ENCODE data around the gene ZSWIM6. TPM values are rescaled to one million over a fixed set of nuclear protein-coding genes. Genes with fewer than 3 reads are reported as not detected.

ZSWIM6 gene
- total and polyA plus RNA-seq, 12 donors = 2.1 to 10.3 (median 6.7) TPM

GRCh38 chr5:61397937-61398336, 65.9 kb downstream of the ZSWIM6 start:
- Histone ChIP-seq H3K36me3 (no peaks in the 10 kb centered on the region), H3K27ac (no peak overlapping the region), H3K4me3 (no peak overlapping the region), H3K9me3 (no peaks in the 10 kb centered on the region), H3K27me3 (no peaks in the 10 kb centered on the region), H3K4me1 (peaks cover 0 to 49% (median 19%) of the 10 kb centered on the region in 9 donors)
- intact Hi-C loops (cut with DNase I) = loop anchor here in 2 of 10 donors (5.0 to 10.0 kb wide), 2 partner anchors 51 to 53 kb away; no protein-coding TSS in a partner anchor
- ATAC-seq (no peak), DNase-seq (no peak)
- WGBS, 2 donors = 95 to 98% methylated on average over 2 of the region's 2 CpGs
- no peak for TF ChIP-seq CTCF (IDR thresholded peaks at IDR 0.05)

GRCh38 chr5:61398440-61398839, 66.4 kb downstream of the ZSWIM6 start:
- H3K9me3 ChIP-seq = no peaks in the 10 kb centered on the region
- no peak overlapping the region for H3K4me3 ChIP-seq
- peaks cover 0 to 54% (median 24%) of the 10 kb centered on the region in 9 donors for H3K4me1 ChIP-seq
- no peak overlapping the region for H3K27ac ChIP-seq
- DNase-seq = no peak
- intact Hi-C loops (cut with DNase I) = loop anchor here in 2 of 10 donors (5.0 to 10.0 kb wide), 2 partner anchors 51 to 54 kb away; no protein-coding TSS in a partner anchor
- H3K36me3 ChIP-seq = no peaks in the 10 kb centered on the region
- WGBS, 2 donors = 77 to 78% methylated on average over 4 of the region's 4 CpGs
- no peaks in the 10 kb centered on the region for H3K27me3 ChIP-seq
- no peak for TF ChIP-seq CTCF (IDR thresholded peaks at IDR 0.05)
- ATAC-seq = no peak

- H3K27me3 ChIP-seq = no peaks in the 10 kb centered on the region
- no peak for DNase-seq
- no peak for TF ChIP-seq CTCF (IDR thresholded peaks at IDR 0.05)
- no peak for ATAC-seq
- no peaks in the 10 kb centered on the region for H3K9me3 ChIP-seq
- 91% methylated on average over 5 of the region's 5 CpGs for WGBS, 2 donors
- H3K27ac ChIP-seq = no peak overlapping the region
- H3K4me1 ChIP-seq = peaks cover 0 to 51% (median 24%) of the 10 kb centered on the region in 9 donors
- no peak overlapping the region for H3K4me3 ChIP-seq
- intact Hi-C loops (cut with DNase I) = loop anchor here in 7 of 10 donors (5.0 to 10.0 kb wide), 7 partner anchors 52 to 255 kb away; partner anchors contain the start of genes SMIM15 (in 1 of the 7) and ZSWIM6 (in 1 of the 7)
- H3K36me3 ChIP-seq = no peaks in the 10 kb centered on the region
Measured at GRCh38 chr5:61399679-61400078, 67.6 kb downstream of the ZSWIM6 start.

GRCh38 chr5:61401726-61402125, 69.7 kb downstream of the ZSWIM6 start:
- no peaks in the 10 kb centered on the region for H3K36me3 ChIP-seq
- no peak overlapping the region for H3K4me3 ChIP-seq
- DNase-seq (peak in 1 of 2 donors; percentile 11), ATAC-seq (peak in 5 of 8 donors; percentile 73 to 86 (median 76))
- intact Hi-C loops (cut with DNase I) = loop anchor here in 6 of 10 donors (10.0 kb wide), 6 partner anchors 57 to 253 kb away; partner anchors contain the start of genes SMIM15 (in 1 of the 6) and ZSWIM6 (in 1 of the 6)
- H3K27me3 ChIP-seq = no peaks in the 10 kb centered on the region
- H3K27ac ChIP-seq = no peak overlapping the region
- peaks cover 0 to 50% (median 24%) of the 10 kb centered on the region in 9 donors for H3K4me1 ChIP-seq
- TF ChIP-seq CTCF (IDR thresholded peaks at IDR 0.05) = no peak
- no peaks in the 10 kb centered on the region for H3K9me3 ChIP-seq

All from heart right ventricle (tissue), 16 donors.